ENCODE measurements around the gene ZNF503. TPM values are rescaled to one million over a fixed set of nuclear protein-coding genes. Genes with fewer than 3 reads are reported as not detected.

The ZNF503 gene
- total RNA-seq, 4 donors from 2014 or later: 12.1 to 99.4 (median 26.0) TPM

- peak in 1 of 2 donors; percentile 29 for DNase-seq
- intact Hi-C loops (cut with DNase I; ENCODE audit: low total_unique reads): loop anchor here (5.0 kb wide), 1 partner anchor 255 kb away; no protein-coding TSS in a partner anchor
- no peaks in the 10 kb centered on the region for H3K36me3 ChIP-seq
- no peak for TF ChIP-seq POLR2A (IDR thresholded peaks at IDR 0.05)
- no peak for TF ChIP-seq CTCF (IDR thresholded peaks at IDR 0.05)
- H3K4me3 ChIP-seq: peak overlapping the region; percentile 61 to 83
- H3K27me3 ChIP-seq: no peaks in the 10 kb centered on the region
- H3K4me1 ChIP-seq: peaks cover 0 to 7% of the 10 kb centered on the region in 2 donors
- no peaks in the 10 kb centered on the region for H3K9me3 ChIP-seq
- peak overlapping the region; percentile 97 to 98 for H3K27ac ChIP-seq
Measured at GRCh38 chr10:75407224-75407712, 5.7 kb upstream of the ZNF503 start.

DNA sequence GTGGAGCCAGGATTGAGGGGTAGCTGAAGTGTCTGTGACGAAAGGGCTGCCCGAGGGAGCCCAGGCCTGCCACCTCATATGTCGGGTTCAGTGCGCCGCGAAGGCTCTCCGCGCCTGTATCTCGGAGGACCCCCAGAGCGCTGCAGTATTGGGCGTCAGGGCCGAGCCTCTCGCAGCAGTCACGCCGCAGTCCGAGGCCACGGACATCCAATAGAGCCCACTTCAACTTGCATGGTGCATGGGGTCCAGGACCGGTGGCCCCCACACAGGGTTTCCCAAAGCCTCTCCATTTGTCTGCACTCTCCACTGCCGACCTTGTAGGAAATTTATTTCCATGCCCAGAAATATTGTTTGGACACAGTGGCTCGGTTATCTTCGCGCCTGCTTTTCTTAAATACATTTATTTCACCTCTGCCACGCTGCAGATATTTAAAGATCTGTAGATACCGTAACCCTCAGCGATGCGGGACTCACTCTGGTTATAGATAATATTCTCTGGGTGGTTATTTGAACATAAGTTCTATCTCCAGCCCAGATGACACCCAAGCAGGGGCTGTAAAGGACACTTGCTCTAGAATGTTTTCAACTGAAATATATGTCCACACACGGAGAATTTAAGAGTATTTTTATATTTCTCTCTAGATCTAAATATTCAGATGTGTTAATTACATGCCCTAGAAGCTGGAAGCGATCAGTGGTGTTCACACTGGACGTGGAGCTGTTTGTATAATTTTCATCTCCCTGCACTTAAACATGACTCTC lies 5.1 kb upstream of the ZNF503 start:
- DNase-seq: no peak
- Histone ChIP-seq H3K27ac (peak overlapping the region; percentile 97 to 98), H3K27me3 (no peaks in the 10 kb centered on the region), H3K4me3 (no peak overlapping the region), H3K36me3 (no peaks in the 10 kb centered on the region), H3K4me1 (peaks cover 0 to 7% of the 10 kb centered on the region in 2 donors), H3K9me3 (no peaks in the 10 kb centered on the region)
- intact Hi-C loops (cut with DNase I; ENCODE audit: low total_unique reads): loop anchor here (5.0 kb wide), 1 partner anchor 256 kb away; no protein-coding TSS in a partner anchor
- TF ChIP-seq POLR2A (IDR thresholded peaks at IDR 0.05) (no peak), CTCF (IDR thresholded peaks at IDR 0.05) (no peak)

- Histone ChIP-seq H3K4me3 (peak overlapping the region; percentile 81 to 82), H3K4me1 (peaks cover 0 to 7% of the 10 kb centered on the region in 2 donors), H3K9me3 (no peaks in the 10 kb centered on the region), H3K27me3 (no peaks in the 10 kb centered on the region), H3K27ac (peak overlapping the region; percentile 97 to 98), H3K36me3 (no peaks in the 10 kb centered on the region)
- intact Hi-C loops (cut with DNase I; ENCODE audit: low total_unique reads): loop anchor here (5.0 kb wide), 1 partner anchor 256 kb away; no protein-coding TSS in a partner anchor
- TF ChIP-seq POLR2A (IDR thresholded peaks at IDR 0.05): no peak
- no peak for TF ChIP-seq CTCF (IDR thresholded peaks at IDR 0.05)
- DNase-seq: no peak
Measured at GRCh38 chr10:75405598-75406461, 4.3 kb upstream of the ZNF503 start.

GRCh38 chr10:75404815-75405597 lies 3.4 kb upstream of the ZNF503 start:
- intact Hi-C loops (cut with DNase I; ENCODE audit: low total_unique reads): loop anchor here (5.0 kb wide), 1 partner anchor 257 kb away; no protein-coding TSS in a partner anchor
- peak overlapping the region; percentile 97 to 98 for H3K27ac ChIP-seq
- no peak for TF ChIP-seq CTCF (IDR thresholded peaks at IDR 0.05)
- TF ChIP-seq POLR2A (IDR thresholded peaks at IDR 0.05): no peak

More at GRCh38 chr10:75404815-75405597, 3.4 kb upstream of the ZNF503 start:
- Histone ChIP-seq H3K9me3 (no peaks in the 10 kb centered on the region), H3K36me3 (no peaks in the 10 kb centered on the region), H3K27me3 (no peaks in the 10 kb centered on the region), H3K4me1 (peaks cover 0 to 7% of the 10 kb centered on the region in 2 donors), H3K4me3 (peak overlapping the region; percentile 81 to 82)
- peak; percentile 58 to 63 for DNase-seq

Data from uterus (tissue), 4 donors.